ENCODE data around the gene MC3R. TPM values are rescaled to one million over a fixed set of nuclear protein-coding genes. Genes with fewer than 3 reads are reported as not detected.

The MC3R gene
- total and polyA plus RNA-seq, 2 of the 8 experiments (the other 6 are each of a cell fraction or from before 2014, with no cell fraction given): not detected

- Histone ChIP-seq H3K4me3 (ENCODE audit: extremely low read depth in 1 of 4, insufficient read depth in 2 of 4, low read depth in 3 of 4, low read length in 4 of 4) (no peak overlapping the region), H3K4me1 (replicated peaks in 1 of 4; ENCODE audit: control insufficient read depth in 3 of 4, insufficient read depth in 4 of 4, low read length in 3 of 4) (no peaks in the 10 kb centered on the region), H3K4me2 (ENCODE audit: insufficient read depth in 1 of 2, low read depth in 2 of 2, low read length in 2 of 2) (no peak overlapping the region), H3K4ac (replicated peaks; ENCODE audit: insufficient read length, low read depth, low read length) (no peak overlapping the region), H2BK5ac (ENCODE audit: low read depth, low read length) (no peak overlapping the region), H2BK15ac (ENCODE audit: low read length) (no peak overlapping the region), H4K20me1 (replicated peaks in 1 of 2; ENCODE audit: control insufficient read depth in 1 of 2, insufficient read depth in 2 of 2, low read length in 2 of 2) (no peaks in the 10 kb centered on the region), H2AK5ac (ENCODE audit: low read depth, low read length) (no peak overlapping the region), H2BK20ac (ENCODE audit: low read length) (no peak overlapping the region), H3K36me3 (ENCODE audit: control insufficient read depth in 2 of 4, insufficient read depth in 4 of 4, low read length in 3 of 4) (no peaks in the 10 kb centered on the region), H3K23me2 (ENCODE audit: low read depth, low read length) (no peaks in the 10 kb centered on the region), H3K79me2 (ENCODE audit: control insufficient read depth in 1 of 2, insufficient read depth in 2 of 2, low read length in 2 of 2) (no peaks in the 10 kb centered on the region), H3K27ac (ENCODE audit: low read depth, low read length) (no peak overlapping the region), H3K18ac (ENCODE audit: extremely low read depth, low read length) (no peak overlapping the region), H3K79me1 (ENCODE audit: low read depth, low read length) (no peaks in the 10 kb centered on the region), H2BK120ac (replicated peaks; ENCODE audit: low read depth, low read length) (no peak overlapping the region), H3K23ac (ENCODE audit: insufficient read length) (no peak overlapping the region), H4K5ac (ENCODE audit: insufficient read length, low read depth, low read length) (no peak overlapping the region), H4K8ac (ENCODE audit: extremely low read depth, insufficient read depth, low read length) (no peak overlapping the region), H3K9ac (replicated peaks in 1 of 4; ENCODE audit: extremely low read depth in 1 of 4, low read depth in 3 of 4, low read length in 3 of 4) (no peak overlapping the region), H4K91ac (replicated peaks; ENCODE audit: insufficient read length, low read length) (no peak overlapping the region), H3K14ac (ENCODE audit: insufficient read length) (no peak overlapping the region), H2AFZ (ENCODE audit: low read length) (no peak overlapping the region), H3K27me3 (replicated peaks in 1 of 4; ENCODE audit: control insufficient read depth in 3 of 4, extremely low read depth in 1 of 4, insufficient read depth in 3 of 4, low read length in 3 of 4) (no peaks in the 10 kb centered on the region), H3K9me3 (ENCODE audit: insufficient read depth in 2 of 2, low read depth in 1 of 2, low read length in 1 of 2) (peaks cover 51 to 75% of the 10 kb centered on the region in 2 experiments), H2BK12ac (ENCODE audit: low read depth, low read length) (no peak overlapping the region), H3K56ac (replicated peaks; ENCODE audit: insufficient read length, low read depth, low read length) (no peak overlapping the region)
- ChIA-PET POLR2A (ENCODE audit: partially characterized antibody) (no interaction called here), CTCF (ENCODE audit: partially characterized antibody) (interaction anchor here (0.8 to 1.3 kb wide), 2 partner anchors 17 to 116 kb away, joined by 3 read pairs; no protein-coding TSS in a partner anchor)
- no peak for FAIRE-seq
- no peak for DNase-seq (ENCODE audit: low read depth in 1 of 2, low spot score in 2 of 2)
- TF ChIP-seq ZNF274 (IDR thresholded peaks at IDR 0.05; ENCODE audit: borderline replicate concordance, extremely low read depth, low read length) (no peak), KDM4A (IDR thresholded peaks at IDR 0.05; ENCODE audit: low read depth, low read length, severe bottlenecking) (no peak), ASH2L (IDR thresholded peaks at IDR 0.05; ENCODE audit: low read length) (no peak), YY1 (IDR thresholded peaks at IDR 0.05; ENCODE audit: low read depth, low read length) (no peak)
- 76% methylated on average over 3 of the region's 3 CpGs; no CpG with 5 or more reads in 1 of the 2 experiments for WGBS, 2 experiments (ENCODE audit: extremely low coverage in 1 of 2, insufficient coverage in 1 of 2, insufficient read length in 1 of 2, insufficient replicate concordance in 2 of 2, low coverage in 1 of 2, low lambda C conversion rate in 2 of 2, missing lambda C conversion rate in 1 of 2)
Measured at GRCh38 chr20:56228021-56228420, 20.5 kb upstream of the MC3R start.
